Skeletal muscle cell (primary cell): ENCODE measurements around the gene ATP2B2.

Experiments used
- DNase-seq: peaks from one replicate; pipeline ENCODE4 v3.0.0-alpha.2; 2010; ENCODE audit warnings: low read depth
- H3K4me3 ChIP-seq: 2 replicates; pipeline ENCODE4 v1.5.1; 2011; ENCODE audit warnings: low read depth, mild to moderate bottlenecking, control low read depth, low read length, moderate library complexity

The ATP2B2 gene

GRCh38 chr3:10532939-10533736 is 27.8 kb upstream of the ATP2B2 start:
- no peak for DNase-seq
- no peak overlapping the region for H3K4me3 ChIP-seq

GRCh38 chr3:10531031-10531430 is 25.6 kb upstream of the ATP2B2 start:
- no peak overlapping the region for H3K4me3 ChIP-seq
- no peak for DNase-seq

- no peak overlapping the region for H3K4me3 ChIP-seq
- DNase-seq, result no peak
Observed at GRCh38 chr3:10530241-10530640, 24.9 kb upstream of the ATP2B2 start.

GRCh38 chr3:10529809-10530208 is 24.4 kb upstream of the ATP2B2 start:
- DNase-seq, result no peak

GRCh38 chr3:10528046-10528445 is 22.7 kb upstream of the ATP2B2 start:
- H3K4me3 ChIP-seq, result no peak overlapping the region
- DNase-seq, result no peak

More at GRCh38 chr3:10529809-10530208, 24.4 kb upstream of the ATP2B2 start:
- H3K4me3 ChIP-seq, result no peak overlapping the region

GRCh38 chr3:10527295-10528001 is 22.1 kb upstream of the ATP2B2 start:
- DNase-seq, result no peak
- H3K4me3 ChIP-seq, result no peak overlapping the region

GRCh38 chr3:10526366-10526765 is 21.0 kb upstream of the ATP2B2 start:
- no peak overlapping the region for H3K4me3 ChIP-seq
- DNase-seq, result no peak

- no peak overlapping the region for H3K4me3 ChIP-seq
- DNase-seq, result no peak
Observed at GRCh38 chr3:10524799-10525301, 19.5 kb upstream of the ATP2B2 start.

- no peak overlapping the region for H3K4me3 ChIP-seq
- no peak for DNase-seq
Observed at GRCh38 chr3:10524270-10524669, 18.9 kb upstream of the ATP2B2 start.

- H3K4me3 ChIP-seq, result no peak overlapping the region
- no peak for DNase-seq
Observed at GRCh38 chr3:10523561-10523960, 18.2 kb upstream of the ATP2B2 start.

GRCh38 chr3:10522646-10523303 is 17.4 kb upstream of the ATP2B2 start:
- no peak for DNase-seq
- no peak overlapping the region for H3K4me3 ChIP-seq

- no peak overlapping the region for H3K4me3 ChIP-seq
Observed at GRCh38 chr3:10521772-10522441, 16.5 kb upstream of the ATP2B2 start.

GRCh38 chr3:10520072-10520471 is 14.7 kb upstream of the ATP2B2 start:
- no peak for DNase-seq
- H3K4me3 ChIP-seq, result no peak overlapping the region

More at GRCh38 chr3:10521772-10522441, 16.5 kb upstream of the ATP2B2 start:
- no peak for DNase-seq

GRCh38 chr3:10519236-10519635 is 13.8 kb upstream of the ATP2B2 start:
- H3K4me3 ChIP-seq, result no peak overlapping the region
- DNase-seq, result no peak

- peak; percentile 17 for DNase-seq
- no peak overlapping the region for H3K4me3 ChIP-seq
Observed at GRCh38 chr3:10518506-10519150, 13.2 kb upstream of the ATP2B2 start.

GRCh38 chr3:10517627-10518026 is 12.2 kb upstream of the ATP2B2 start:
- no peak for DNase-seq
- H3K4me3 ChIP-seq, result no peak overlapping the region

- DNase-seq, result no peak
- H3K4me3 ChIP-seq, result no peak overlapping the region
Observed at GRCh38 chr3:10516544-10517452, 11.4 kb upstream of the ATP2B2 start.

GRCh38 chr3:10515884-10516495 is 10.6 kb upstream of the ATP2B2 start:
- no peak for DNase-seq
- H3K4me3 ChIP-seq, result no peak overlapping the region
